ENCODE data around the gene WRAP73.

DNA sequence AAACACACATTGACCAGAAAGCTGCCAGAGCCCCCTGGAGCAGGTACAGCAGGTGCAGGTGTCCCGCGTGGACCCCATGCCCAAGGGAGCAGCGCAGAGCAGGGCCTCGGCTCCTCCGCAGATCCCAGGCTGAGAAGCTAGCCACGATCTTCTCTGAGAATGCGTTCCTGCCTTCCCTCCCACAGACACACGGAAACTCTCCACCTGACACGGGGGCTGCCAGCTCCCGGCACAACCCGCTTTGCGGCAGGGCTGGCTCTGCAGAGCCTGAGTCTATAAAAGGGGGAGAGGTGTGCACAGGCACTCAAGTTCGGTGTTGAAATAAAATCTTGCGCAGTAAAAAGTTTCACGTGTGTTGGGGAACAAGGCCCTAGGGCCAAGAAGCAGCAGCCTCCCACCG, 48.2 kb downstream of the WRAP73 start:
- TF ChIP-seq, protein P1, sequence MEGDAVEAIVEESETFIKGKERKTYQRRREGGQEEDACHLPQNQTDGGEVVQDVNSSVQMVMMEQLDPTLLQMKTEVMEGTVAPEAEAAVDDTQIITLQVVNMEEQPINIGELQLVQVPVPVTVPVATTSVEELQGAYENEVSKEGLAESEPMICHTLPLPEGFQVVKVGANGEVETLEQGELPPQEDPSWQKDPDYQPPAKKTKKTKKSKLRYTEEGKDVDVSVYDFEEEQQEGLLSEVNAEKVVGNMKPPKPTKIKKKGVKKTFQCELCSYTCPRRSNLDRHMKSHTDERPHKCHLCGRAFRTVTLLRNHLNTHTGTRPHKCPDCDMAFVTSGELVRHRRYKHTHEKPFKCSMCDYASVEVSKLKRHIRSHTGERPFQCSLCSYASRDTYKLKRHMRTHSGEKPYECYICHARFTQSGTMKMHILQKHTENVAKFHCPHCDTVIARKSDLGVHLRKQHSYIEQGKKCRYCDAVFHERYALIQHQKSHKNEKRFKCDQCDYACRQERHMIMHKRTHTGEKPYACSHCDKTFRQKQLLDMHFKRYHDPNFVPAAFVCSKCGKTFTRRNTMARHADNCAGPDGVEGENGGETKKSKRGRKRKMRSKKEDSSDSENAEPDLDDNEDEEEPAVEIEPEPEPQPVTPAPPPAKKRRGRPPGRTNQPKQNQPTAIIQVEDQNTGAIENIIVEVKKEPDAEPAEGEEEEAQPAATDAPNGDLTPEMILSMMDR (IDR thresholded peaks at IDR 0.05), result no peak
- TF ChIP-seq POLR2AphosphoS5 (IDR thresholded peaks at IDR 0.05), result no peak
